DMS114 treated with DMSO at 0.1 percent for 48 hours (cell line): Measurements from ENCODE around the gene MVP.
"Not testable (repeated sequence)": the region's sequence is repeated elsewhere in the genome, so short reads cannot be mapped to it uniquely, and the experiment has no call there.

Experiments
- DNase-seq: peaks from one replicate; lab custom pipeline; 2025; ENCODE audit not compliant: unreplicated experiment; lab: John Stamatoyannopoulos, UW

MVP gene

GRCh38 chr16:29814592-29814991, 5.7 kb upstream of the MVP start:
- no peak for DNase-seq

GRCh38 chr16:29815032-29815721, 5.1 kb upstream of the MVP start:
- peak; percentile 30 for DNase-seq

GRCh38 chr16:29815793-29816693, 4.2 kb upstream of the MVP start, which contains the start of gene PAGR1:
Gene PAGR1 (plus strand): TSS chr16:29816152. CDS start chr16:29816526, 374 bp downstream.
- DNase-seq = peak; percentile 98

- peak; percentile 21 for DNase-seq
These were observed 3.4 kb upstream of the MVP start for GRCh38 chr16:29816694-29817441.

GRCh38 chr16:29818082-29818481, 2.2 kb upstream of the MVP start:
- no peak for DNase-seq

- DNase-seq = no peak
These were observed 756 bp upstream of the MVP start for GRCh38 chr16:29819506-29819905.

GRCh38 chr16:29820730-29821642, 724 bp downstream of the MVP start:
- no peak for DNase-seq

GRCh38 chr16:29821643-29822115, 1.4 kb downstream of the MVP start:
- DNase-seq = no peak

GRCh38 chr16:29824589-29825144, 4.4 kb downstream of the MVP start:
- no peak for DNase-seq

GRCh38 chr16:29825145-29826044, 5.1 kb downstream of the MVP start:
- DNase-seq = no peak

- no peak for DNase-seq
These were observed 6.1 kb downstream of the MVP start for GRCh38 chr16:29826342-29826695.

GRCh38 chr16:29830774-29831173, 10.5 kb downstream of the MVP start:
- no peak for DNase-seq

GRCh38 chr16:29831490-29831889, 11.2 kb downstream of the MVP start:
- no peak for DNase-seq

- DNase-seq = not testable (repeated sequence)
These were observed 13.0 kb downstream of the MVP start for GRCh38 chr16:29833219-29833618.

GRCh38 chr16:29834079-29834478, 13.8 kb downstream of the MVP start:
- no peak for DNase-seq

GRCh38 chr16:29835926-29836325, 15.7 kb downstream of the MVP start:
- no peak for DNase-seq

- no peak for DNase-seq
These were observed 16.4 kb downstream of the MVP start for GRCh38 chr16:29836623-29837022.

- no peak for DNase-seq
These were observed 17.6 kb downstream of the MVP start for GRCh38 chr16:29837841-29838240.

- DNase-seq = no peak
These were observed 19.6 kb downstream of the MVP start for GRCh38 chr16:29839822-29840221.
